Glomerular visceral epithelial cell (primary cell): ENCODE measurements around the gene RTL1.

Source experiments
- DNase-seq: peaks from one replicate; pipeline ENCODE4 v3.0.0-alpha.2; 2016; ENCODE audit errors: extremely low spot score

RTL1 gene

DNA sequence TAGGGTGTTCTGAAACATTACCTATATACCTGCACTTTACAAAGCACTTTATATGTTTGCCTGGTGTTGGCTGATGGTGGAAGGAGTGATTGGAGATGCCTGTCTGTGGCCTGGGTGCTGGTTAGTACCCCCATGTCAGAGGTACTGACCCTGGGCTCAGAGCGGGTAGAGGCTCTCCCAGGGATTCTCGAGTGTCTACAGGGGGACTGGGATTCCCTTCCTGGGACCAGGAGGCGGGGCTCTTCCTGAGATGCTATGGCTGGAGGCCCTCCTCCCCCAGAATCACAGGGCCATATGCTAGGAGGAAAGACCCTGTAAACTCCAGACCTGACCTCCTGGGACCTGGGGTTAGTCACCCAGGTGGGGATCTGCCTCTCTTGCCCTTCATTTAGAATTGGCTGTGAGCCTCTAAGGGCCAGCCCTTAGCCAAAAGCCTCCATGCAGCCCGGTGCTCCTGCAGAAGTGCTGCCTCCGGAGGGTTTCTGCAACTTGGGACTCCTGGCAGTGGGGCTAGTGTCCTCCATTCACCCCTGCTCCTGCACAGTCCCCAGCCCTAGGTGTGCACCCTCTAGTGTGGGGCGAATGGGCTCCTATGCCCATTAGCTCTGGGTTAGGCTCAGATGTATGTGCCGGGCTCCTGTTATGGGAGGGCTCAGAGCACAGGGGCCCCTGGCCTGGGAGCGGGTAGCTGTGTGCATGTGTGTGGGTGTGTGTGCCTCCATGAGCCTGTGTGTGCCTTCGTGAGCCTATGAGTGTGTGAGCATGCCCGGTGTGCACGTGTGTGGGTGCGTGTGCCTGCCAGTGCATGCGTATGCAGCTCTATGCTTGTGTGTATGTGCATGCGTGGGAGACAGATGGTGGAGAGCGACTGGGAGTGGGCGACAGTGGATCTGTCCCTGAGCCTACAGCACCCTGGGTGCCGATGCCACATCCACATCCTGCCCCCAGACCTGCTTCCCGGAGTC, 36.6 kb downstream of the RTL1 start:
- DNase-seq, result no peak

DNA sequence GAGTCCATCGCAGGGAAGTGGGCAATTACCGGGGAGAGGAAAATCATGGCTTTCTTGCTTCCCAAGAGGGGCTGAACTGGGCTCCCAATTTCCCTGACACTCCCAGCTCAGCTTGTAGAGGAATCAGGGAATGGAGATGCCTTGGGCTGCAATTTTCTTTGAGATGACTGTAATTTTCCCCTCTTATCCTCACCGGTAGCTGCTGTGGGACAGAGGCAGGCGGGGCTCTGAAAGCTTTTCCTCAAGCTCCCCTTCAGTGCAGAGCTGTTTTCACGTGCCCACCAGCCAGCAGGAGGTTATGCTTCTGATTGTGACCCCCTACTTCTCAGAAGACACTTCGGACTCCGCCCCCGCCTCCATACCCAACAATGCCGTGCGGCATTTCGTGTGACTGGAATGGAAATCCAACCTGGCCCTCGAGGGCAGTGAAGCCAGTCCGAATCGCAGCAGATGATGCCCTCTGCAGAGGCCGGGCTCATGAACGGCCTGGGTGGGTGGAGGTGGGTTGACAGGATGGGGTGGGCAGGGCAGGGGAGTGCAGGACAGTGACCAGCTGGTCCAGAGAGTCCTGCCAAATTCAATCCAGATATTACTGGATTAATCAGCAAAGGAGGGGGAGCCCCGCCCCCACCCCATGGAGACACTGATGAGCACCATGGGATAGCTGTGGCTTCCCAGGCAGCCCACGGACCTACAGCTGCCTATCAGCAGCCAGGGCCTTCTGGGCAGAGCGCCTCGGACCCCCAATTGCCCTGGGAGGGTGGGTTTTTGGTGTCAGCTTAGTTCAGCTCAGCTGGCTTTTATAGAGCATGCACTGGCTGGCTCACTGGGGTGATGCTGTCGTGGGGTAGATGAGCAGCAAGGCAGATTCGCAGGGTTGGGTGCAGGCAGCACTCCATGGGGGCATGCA, 37.6 kb downstream of the RTL1 start:
- no peak for DNase-seq

DNA sequence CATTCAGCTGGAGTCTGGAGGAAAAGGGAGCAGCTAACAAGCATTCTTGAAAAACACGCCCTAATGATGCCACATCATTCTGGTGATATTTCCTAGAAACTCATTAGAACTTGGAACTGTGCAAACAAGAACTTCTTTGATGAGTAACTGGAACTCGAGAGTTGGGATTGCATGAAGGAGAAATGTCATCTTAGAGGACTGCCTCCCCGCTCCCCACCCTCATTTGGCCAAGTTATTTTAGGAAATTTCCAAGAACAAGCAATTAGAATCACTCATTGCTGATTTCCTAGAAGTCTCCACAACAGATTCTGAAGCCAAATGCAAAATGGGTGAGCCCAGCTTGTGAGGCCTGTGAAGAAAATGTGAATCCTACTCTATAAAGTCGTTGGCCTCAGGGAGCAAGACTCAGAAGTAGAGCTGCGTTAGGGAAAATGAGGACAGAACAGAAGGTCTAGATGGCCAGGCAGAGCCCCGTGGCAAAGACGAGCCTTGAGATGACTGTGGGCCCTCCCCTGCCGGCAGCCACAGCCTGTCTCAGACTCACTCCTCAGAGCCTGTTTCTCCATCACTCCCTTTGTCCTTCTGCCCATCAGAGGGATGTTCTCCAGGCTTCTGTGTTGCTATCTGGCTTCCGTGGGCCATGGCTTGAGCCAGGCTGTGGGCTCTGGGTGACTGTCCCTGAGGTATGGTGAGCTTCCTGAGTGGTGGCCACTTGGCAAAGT, 38.4 kb downstream of the RTL1 start:
- no peak for DNase-seq

DNA sequence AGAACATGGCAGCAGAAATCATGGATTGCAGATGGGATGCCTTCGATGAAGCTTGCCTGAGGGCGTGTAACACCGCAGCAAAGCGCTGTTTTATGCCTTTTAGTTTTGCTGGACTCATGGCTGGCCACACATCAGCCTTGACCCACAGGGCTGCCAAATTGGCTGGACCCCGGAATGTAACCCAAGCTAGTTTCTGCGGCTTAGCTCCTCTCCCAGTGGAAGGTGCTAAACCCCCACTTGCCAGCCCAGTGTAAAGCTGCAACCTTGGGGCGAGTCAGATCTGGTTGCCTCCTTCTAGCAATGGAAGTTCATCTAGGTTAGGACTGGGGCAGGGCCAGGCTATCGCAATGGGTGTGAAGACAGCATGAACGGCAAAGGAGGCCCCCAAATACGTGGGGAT, 39.3 kb downstream of the RTL1 start:
- no peak for DNase-seq

DNA sequence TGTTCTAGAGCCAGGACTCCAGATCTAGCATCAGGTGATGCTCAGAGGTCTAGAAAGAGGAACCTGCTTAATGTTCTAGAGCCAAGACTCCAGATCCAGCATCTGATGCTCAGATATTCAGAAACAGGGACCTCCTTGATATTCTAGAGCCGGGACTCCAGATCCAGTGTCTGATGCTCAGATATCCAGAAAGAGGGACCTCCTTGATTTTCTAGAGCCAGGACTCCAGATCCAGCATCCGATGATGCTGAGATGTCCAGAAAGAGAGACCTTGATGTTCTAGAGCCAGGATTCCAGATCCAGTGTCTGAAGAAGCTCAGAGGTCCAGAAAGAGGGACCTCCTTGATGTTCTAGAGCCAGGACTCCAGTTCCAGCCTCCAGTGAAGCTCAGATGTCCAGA, 40.7 kb downstream of the RTL1 start:
- no peak for DNase-seq

DNA sequence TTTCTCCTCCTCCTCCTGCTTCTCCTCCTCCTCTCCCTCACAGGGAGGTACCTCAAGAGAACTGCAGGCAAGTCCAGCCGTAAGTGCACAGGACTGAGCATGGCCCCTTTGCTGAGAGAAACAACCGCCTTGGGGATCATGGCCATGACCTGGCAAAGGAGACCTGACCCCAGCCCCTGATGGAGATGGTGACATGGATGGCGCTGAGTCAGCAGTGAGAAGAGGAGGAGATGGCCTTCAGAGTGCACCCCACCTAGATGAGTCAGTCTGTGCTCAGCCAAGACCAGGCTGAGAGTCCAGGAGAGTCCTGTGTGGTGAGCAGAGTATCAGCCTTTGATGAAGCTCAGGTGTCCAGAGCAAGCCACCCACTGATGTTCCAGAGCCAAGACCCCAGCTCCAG, 41.2 kb downstream of the RTL1 start:
- DNase-seq, result no peak

DNA sequence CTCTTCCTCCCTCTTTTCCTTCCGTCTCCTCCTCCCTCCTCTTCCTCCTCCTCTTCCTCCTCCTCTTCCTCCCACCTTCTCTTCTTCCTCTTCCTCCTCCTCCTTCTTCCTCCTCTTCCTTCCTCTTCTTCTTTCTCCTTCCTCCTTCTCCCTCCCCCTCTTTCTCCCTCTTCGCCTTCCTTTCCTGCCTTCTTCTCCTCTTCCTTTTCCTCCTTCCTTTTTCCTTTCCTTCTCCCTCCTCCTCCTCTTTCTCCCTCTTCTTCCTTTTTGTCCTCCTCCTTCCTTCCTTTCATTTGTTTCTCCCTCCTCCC, 41.6 kb downstream of the RTL1 start:
- DNase-seq, result no peak

DNA sequence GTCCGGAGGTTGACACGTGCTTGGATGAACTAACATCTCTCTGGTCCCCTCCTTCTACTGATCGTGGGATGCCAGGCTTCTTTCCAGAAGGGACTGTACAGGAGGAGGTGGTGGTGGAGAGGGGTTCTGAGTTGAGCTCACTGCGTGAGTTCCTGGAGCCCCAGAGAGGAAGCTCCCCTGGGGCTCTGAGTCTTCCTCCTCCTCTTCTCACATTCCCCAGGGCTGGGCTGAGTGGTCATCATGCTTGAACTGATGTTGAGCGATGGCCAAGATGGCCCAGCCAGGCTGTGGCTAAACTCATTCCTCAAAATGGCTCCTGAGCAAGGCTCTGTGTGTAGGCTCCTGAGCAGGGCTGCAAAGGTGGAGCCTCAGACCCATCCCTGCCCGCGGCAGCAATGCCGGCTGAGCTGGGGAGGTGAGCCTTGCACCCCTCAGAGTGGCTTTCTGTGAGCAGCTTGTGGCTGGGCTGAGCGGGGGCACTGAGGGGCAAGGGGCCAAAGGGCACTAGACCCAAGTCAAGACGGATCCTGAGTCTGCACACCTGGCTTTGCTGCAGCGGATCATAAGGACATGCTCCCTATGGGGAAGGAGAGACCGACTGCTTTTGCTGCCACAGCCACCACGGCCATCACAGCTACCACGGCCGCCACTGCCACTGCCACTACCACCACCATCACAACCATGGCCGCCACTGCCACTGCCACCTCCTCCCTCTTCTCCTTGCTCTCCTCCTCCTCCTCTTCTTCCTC, 42.2 kb downstream of the RTL1 start:
- DNase-seq, result no peak

DNA sequence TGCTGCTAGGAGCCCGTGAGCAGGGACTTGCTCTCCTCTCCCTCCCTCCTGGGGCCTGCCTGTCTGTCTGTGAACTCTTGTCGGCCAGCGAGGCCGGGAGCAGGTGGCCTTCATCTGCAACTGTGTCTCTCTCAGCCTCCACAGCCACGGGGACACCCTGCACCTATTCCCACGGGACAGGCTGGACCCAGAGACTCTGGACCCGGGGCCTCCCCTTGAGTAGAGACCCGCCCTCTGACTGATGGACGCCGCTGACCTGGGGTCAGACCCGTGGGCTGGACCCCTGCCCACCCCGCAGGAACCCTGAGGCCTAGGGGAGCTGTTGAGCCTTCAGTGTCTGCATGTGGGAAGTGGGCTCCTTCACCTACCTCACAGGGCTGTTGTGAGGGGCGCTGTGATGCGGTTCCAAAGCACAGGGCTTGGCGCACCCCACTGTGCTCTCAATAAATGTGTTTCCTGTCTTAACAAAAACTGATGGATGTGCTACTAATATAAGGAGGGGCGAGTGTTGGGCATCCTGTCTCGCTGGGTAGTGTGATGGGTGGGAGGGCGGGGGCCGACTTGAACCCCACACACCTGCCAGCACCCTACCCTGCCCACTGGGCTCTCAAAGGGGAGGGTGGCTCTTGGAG, 42.9 kb downstream of the RTL1 start:
- no peak for DNase-seq

DNA sequence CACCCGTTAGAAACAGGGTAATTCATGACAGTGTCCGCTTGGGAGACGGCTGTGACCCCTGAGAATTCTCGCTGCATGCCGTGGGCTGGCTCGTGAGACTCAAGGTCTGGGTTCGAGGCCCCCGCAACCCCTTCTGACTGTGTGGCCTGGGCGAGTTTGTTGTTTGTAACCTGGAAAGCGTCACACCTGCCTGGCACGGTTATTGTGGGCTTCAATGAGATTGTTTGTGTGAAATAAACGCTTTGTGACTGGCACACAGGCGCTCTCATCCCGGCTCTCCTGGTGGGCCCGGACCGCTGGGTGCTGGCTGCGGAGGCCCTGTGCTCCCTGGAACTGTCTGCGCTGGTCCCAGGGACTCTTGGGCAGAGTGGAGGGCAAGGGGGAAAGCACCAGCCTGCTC, 43.7 kb downstream of the RTL1 start:
- DNase-seq, result no peak

DNA sequence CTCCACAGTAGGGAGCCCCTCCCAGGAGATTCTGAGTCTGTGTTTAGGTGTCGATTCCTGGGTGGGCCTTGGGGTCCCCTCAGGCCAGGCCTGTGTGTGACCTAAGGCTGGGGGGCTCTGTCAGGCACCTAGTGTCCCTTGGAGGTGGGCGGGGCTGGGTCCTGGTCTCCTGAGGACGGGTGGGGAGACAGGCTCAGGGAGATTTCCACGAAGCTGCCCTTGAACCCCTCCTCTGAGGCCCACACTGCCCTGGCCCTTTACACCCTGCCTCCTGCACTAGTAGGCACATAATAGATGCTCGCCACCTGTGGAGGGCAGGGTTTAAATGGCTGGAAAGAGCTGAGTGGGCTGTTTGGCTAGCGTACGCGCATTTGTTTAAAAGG, 44.7 kb downstream of the RTL1 start:
- no peak for DNase-seq

DNA sequence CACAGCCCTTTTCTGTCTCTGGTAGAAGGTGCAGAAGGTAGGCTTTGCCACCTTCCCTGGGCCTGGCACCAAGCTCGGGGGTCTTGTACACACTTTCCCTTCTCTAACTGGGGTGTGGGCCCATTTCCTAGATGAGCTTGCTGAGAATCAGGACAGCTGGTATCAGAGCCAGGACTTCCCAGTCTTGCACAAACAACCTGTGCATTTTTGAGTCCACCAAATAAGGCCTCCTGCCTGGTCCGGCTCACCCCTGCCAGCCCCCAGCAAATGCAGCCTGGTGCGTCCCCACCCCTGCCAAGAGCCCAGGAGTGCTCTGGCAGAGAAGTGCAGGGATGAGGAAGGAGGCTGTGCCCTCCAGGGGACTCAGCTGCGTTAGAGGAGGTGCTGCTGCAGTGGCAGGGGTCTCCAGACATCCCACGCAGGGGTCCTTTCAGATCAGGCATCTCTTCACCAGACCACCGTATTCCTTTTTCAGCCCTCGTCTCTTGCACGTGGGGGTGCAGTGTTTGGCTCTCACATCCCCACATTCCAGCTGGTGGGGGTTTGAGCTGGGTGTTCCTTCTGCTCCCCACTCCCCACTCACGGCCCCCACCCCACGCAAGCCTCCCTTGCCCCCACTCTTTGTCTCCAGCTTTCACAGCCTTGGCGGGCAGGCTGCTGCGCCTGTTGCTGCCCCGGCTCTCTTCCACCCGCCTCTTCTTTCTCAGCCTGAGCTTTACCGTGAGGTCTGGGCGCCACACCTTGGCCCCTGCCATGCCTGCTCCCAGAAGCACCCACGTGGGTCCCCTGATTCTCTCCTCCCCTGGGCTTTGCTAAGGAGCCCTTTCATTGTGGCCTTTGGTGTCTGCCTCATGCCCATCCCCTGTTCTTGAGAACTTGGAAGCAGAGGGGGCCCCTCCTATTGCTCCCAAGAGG, 45.3 kb downstream of the RTL1 start:
- no peak for DNase-seq

DNA sequence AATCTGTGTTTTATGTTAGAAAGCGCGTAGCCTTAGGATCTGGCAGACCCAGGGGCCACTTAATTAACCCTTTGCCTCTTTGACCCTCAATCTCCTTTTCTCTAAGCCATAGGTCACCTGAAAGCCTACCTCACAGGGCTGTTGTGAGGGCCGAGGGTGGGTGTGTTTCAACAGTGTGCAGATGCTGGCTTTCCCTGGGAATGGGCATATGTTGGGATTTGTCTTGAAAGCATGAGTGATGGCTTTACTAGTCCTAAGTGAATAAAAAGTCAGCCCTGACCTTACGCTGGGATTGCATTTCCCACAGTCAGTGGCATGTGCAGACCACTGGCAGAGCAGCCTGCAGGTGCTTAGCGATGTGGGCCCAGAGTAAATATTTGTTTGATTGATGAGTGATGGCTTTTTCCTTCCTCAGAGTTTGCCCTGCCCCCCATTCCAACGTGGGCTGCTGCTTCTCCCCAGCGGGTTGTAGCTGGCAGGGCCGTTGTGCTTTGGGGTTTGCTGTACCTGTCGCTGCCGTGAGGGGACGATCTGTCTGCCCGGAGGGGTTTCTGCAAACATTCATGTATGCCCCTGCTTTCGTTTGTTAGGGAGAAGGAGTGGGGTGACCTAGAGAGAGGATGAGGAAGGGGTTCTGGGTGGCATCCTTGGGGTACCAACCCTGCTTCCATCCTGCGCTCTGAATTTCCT, 46.1 kb downstream of the RTL1 start:
- no peak for DNase-seq

DNA sequence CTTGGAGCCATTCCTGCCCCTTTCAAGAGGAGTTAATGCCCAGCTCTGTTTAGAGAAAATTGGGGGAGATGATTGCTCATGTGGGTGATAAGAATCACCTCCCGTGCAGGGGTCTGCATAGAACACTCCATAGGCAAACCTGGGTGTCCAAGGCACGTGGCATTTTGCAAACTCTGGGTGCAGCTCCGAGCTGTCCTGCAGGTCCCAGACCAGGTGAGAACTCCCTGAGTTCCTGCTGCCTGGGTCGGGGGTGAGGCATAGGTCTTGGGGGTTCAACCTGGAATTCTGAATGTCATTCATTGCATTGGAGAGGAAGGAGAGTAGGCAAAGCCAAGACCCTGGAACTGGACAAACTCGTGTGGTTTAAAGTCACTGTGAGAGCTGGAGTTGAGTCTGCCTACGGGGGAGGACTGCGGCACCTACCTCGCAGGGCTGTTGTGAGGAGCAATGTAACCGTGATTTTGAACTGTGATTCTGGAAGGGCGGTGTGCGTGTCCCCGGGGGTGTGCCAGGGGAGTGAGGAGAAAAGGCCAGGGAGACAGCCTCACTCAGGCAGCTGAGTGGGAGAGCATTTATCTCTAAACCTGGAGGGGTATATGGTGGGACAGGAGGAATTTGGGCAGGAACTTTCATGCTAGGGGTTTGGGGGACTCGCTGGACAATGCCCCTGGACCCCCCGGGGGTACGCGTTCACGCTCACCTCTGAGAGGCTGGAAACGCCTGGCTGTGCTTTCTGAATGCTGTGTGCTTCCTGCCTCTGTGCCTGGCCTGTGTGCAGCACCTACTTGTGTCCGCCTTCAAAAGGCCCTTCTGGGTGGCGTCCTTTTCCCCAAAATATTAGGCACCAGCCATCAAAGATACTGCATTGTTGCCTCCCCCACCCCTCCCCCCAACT, 47.2 kb downstream of the RTL1 start:
- DNase-seq, result no peak

DNA sequence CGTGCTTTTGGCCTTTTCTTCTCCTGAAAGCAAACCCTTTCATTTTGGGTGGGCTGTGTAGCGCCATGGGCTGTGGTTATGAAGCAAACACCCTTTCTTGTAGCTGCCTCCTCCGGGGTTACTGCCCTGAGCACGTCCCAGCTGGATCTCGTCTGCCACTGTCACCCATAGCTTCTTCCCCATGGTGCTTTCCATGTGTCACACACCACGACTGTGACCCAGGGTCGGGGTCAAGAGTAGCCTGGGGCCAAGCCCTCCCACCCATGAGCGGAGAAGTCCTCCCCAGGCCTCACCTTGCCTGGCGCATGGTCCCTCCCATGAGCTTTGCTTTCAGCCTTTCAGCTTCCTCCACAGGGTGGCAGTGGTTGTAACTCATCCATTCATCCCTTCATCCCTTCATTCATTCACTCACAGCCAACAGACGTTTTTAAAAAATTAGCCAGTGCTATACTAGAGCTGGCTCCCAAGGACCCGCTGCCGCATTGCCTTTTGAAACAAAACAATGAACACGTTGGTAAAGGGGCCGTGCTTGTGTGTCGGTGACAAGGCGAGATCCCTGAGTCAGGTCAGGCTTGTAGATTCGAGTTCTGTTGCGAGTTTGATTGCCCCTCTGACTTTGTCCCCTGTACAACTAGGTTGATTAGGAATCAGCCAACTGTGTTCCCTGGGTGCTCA, 48.1 kb downstream of the RTL1 start:
- DNase-seq, result no peak

DNA sequence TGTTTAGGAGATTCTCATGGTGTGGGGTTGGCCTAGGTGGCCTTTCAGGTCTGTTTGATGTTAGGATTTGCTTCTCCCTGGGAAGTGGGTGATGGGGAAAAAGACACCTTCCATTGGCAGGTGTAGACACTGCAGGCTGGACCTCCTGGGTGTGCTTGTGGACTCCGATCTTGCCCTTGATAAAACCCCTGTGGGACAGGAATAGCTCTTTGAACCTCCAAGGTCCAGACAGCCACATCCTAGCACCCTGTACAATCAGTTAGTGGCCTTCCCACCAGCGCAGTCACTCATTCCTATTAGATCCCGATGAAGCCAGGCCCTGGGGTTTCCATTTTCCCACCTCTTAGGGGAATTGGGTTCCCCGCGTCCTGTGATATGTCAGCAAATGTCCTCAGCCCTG, 49.1 kb downstream of the RTL1 start:
- no peak for DNase-seq

DNA sequence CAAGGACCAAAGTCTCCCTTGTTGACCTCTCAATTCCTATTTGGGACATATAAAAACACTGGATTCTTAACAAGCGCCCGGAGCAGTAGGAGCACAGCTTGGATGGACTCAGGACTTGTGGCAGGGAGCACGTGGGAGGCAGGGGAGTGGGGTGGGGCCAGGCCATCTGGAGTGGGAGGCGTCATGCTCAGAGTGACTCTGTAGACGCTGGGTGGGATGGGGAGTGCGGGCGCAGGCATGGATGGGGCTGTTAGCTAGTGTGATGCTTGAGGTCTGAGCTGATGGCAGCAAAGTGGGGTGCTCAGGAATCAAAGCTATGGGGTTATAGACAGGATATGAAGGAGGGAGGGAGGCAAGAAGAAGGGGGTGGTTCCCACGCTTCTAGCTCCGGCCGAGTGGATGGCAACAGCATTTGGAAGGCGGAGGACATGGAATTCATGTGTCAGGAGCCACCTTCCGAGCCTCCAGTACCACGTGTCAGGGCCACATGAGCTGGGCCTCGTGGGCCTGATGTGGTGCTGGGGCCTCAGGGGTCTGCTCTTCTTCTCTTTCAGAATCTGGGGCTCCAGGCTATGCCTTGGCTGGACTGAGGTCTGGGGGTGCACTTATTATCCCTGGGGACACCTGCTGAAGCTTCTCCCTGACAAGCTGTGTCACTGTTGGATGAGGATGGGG, 51.4 kb downstream of the RTL1 start:
- DNase-seq, result no peak
